Neuronal stem cell (in vitro differentiated cells): ENCODE data around the gene RNF213.

ENCODE experiments used
- DNase-seq: peaks from one replicate; pipeline ENCODE4 v3.0.0-alpha.2; 2013; ENCODE audit warnings: low spot score
- H2AFZ ChIP-seq: one replicate; pipeline ENCODE4 v1.6.1; 2013; ENCODE audit warnings: mild to moderate bottlenecking, low read length, inconsistent platforms
- H2AK5ac ChIP-seq: 2 replicates; pipeline ENCODE4 v1.6.1; 2013; ENCODE audit warnings: low read depth, mild to moderate bottlenecking, inconsistent platforms, low read length, moderate library complexity, mixed read lengths
- H2BK120ac ChIP-seq: 2 replicates; pipeline ENCODE4 v1.6.1; 2013; ENCODE audit warnings: low read depth, mild to moderate bottlenecking, inconsistent platforms, low read length, moderate library complexity, mixed read lengths
- H2BK12ac ChIP-seq: one replicate; pipeline ENCODE4 v1.6.1; 2013; ENCODE audit warnings: low read length, inconsistent platforms
- H2BK15ac ChIP-seq: 2 replicates; pipeline ENCODE4 v1.6.1; 2013; ENCODE audit warnings: mild to moderate bottlenecking, low read length, inconsistent platforms, mixed read lengths
- H2BK5ac ChIP-seq: one replicate; pipeline ENCODE4 v1.6.1; 2013; ENCODE audit warnings: inconsistent platforms, mild to moderate bottlenecking, low read length, moderate library complexity
- H3K14ac ChIP-seq: one replicate; pipeline ENCODE4 v1.6.1; 2013; ENCODE audit warnings: low read length, inconsistent platforms
- H3K18ac ChIP-seq: 2 replicates; pipeline ENCODE4 v1.6.1; 2013; ENCODE audit warnings: low read length, inconsistent platforms
- H3K23ac ChIP-seq: 2 replicates; pipeline ENCODE4 v1.6.1; 2013; ENCODE audit warnings: low read depth, mild to moderate bottlenecking, mixed read lengths, low read length, inconsistent platforms; ENCODE audit not compliant: poor library complexity
- H3K27ac ChIP-seq: replicated peaks from 3 replicates; pipeline ENCODE4 v1.5.1; 2013; ENCODE audit warnings: low read length, inconsistent platforms
- H3K27me3 ChIP-seq, 3 experiments: 2 replicates each; pipeline ENCODE4 v1.6.1; 2013; ENCODE audit warnings: low read length in 3 of 3, mild to moderate bottlenecking in 2 of 3, inconsistent platforms in 1 of 3, low read depth in 1 of 3, mixed read lengths in 1 of 3, moderate library complexity in 1 of 3; ENCODE audit not compliant: control insufficient read depth in 3 of 3, insufficient read depth in 3 of 3
- H3K36me3 ChIP-seq, 2 donors: replicated peaks in 1 of 2; 2 replicates each; pipeline ENCODE4 v1.6.1; 2013; ENCODE audit warnings: low read length in 2 of 2; ENCODE audit not compliant: control insufficient read depth in 2 of 2, insufficient read depth in 2 of 2
- H3K4ac ChIP-seq: 2 replicates; pipeline ENCODE4 v1.6.1; 2013; ENCODE audit warnings: inconsistent platforms, mild to moderate bottlenecking, low read length, moderate library complexity
- H3K4me1 ChIP-seq, 2 donors: 1 replicate in 1 of 2; 2 replicates in 1 of 2; pipeline ENCODE4 v1.6.1; 2013; ENCODE audit warnings: low read length in 2 of 2, low read depth in 1 of 2; ENCODE audit not compliant: control insufficient read depth in 2 of 2, insufficient read depth in 1 of 2
- H3K4me2 ChIP-seq: one replicate; pipeline ENCODE4 v1.6.1; 2013; ENCODE audit warnings: mild to moderate bottlenecking, low read length, inconsistent platforms; ENCODE audit not compliant: insufficient read depth, poor library complexity, severe bottlenecking
- H3K4me3 ChIP-seq, 2 donors: 2 replicates each; pipeline ENCODE4 v1.5.1; 2013; ENCODE audit warnings: low read length in 2 of 2, mild to moderate bottlenecking in 2 of 2, inconsistent platforms in 1 of 2, moderate library complexity in 1 of 2
- H3K79me1 ChIP-seq: one replicate; pipeline ENCODE4 v1.6.1; 2013; ENCODE audit warnings: low read depth, mild to moderate bottlenecking, inconsistent platforms, low read length, moderate library complexity
- H3K9ac ChIP-seq: one replicate; pipeline ENCODE4 v1.6.1; 2013; ENCODE audit warnings: mild to moderate bottlenecking, low read depth, low read length, inconsistent platforms; ENCODE audit not compliant: poor library complexity
- H3K9me3 ChIP-seq, 2 donors: replicated peaks in 1 of 2; 2 replicates each; pipeline versions ENCODE3 to v1.6.1; 2013; ENCODE audit warnings: low read length in 2 of 2, mild to moderate bottlenecking in 2 of 2, inconsistent platforms in 1 of 2, low read depth in 1 of 2, mixed read lengths in 1 of 2, moderate library complexity in 1 of 2; ENCODE audit not compliant: control insufficient read depth in 2 of 2, insufficient read depth in 1 of 2
- H4K8ac ChIP-seq: one replicate; pipeline ENCODE4 v1.6.1; 2013; ENCODE audit warnings: low read depth, mild to moderate bottlenecking, inconsistent platforms, low read length, moderate library complexity
- H4K91ac ChIP-seq: one replicate; pipeline ENCODE4 v1.6.1; 2013; ENCODE audit warnings: low read length, low read depth, mild to moderate bottlenecking, inconsistent platforms; ENCODE audit not compliant: poor library complexity
- WGBS, 2 donors: extraction: QIAGEN DNeasy Blood & Tissue Kit; methylation state at CpG; one replicate each; pipeline ENCODE4 v1.1.7; 2013; ENCODE audit warnings: missing lambda C conversion rate in 2 of 2, mixed read lengths in 1 of 2; ENCODE audit not compliant: insufficient read length in 2 of 2, insufficient replicate concordance in 1 of 2; ENCODE audit errors: extremely low coverage in 2 of 2; 5-methylcytosine and 5-hydroxymethylcytosine counted together

Gene RNF213

GRCh38 chr17:80217703-80218362 lies 42.8 kb upstream of the RNF213 start:
- no peak overlapping the region for H2BK120ac ChIP-seq
- WGBS, 2 donors, result no CpG with 5 or more reads among the region's 13 CpGs
- H3K4me2 ChIP-seq, result no peak overlapping the region
- peaks cover 7% of the 10 kb centered on the region for H3K79me1 ChIP-seq
- H3K4ac ChIP-seq, result no peak overlapping the region
- no peak overlapping the region for H2BK5ac ChIP-seq
- H3K18ac ChIP-seq, result no peak overlapping the region
- H3K9me3 ChIP-seq, result no peaks in the 10 kb centered on the region
- no peak overlapping the region for H4K91ac ChIP-seq
- no peak overlapping the region for H3K9ac ChIP-seq
- H2AFZ ChIP-seq, result no peak overlapping the region
- peaks cover 7 to 14% of the 10 kb centered on the region in 2 donors for H3K4me1 ChIP-seq
- H3K23ac ChIP-seq, result peak overlapping the region; percentile 58
- no peak overlapping the region for H3K27ac ChIP-seq
- DNase-seq, result no peak
- H3K14ac ChIP-seq, result no peak overlapping the region
- peak overlapping the region in 1 of 2 donors; percentile 42 for H3K4me3 ChIP-seq
- H2BK15ac ChIP-seq, result no peak overlapping the region
- H3K36me3 ChIP-seq, result peaks cover 7 to 25% of the 10 kb centered on the region in 2 donors
- no peak overlapping the region for H4K8ac ChIP-seq
- H3K27me3 ChIP-seq, result no peaks in the 10 kb centered on the region
- no peak overlapping the region for H2AK5ac ChIP-seq
- no peak overlapping the region for H2BK12ac ChIP-seq

DNA sequence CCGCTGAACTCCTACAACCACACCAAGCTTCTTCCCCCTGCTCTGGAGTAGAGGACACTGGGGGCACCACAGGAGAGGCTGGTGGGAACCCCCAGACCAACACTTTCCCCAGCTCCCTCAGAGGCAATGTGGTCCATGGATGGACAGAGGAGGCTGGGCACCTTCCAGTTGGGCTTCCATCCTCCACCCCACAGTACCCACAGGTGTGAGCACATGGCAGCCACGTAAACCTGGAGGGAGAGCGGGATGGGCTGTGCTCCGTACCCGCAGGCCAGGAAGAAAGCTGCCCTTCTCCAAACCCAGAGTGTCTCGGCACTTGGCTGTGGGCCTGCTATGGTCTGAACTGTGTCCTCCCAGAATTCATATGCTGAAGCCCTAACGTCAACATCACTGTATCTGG lies 42.3 kb upstream of the RNF213 start:
- Histone ChIP-seq H3K4me2 (no peak overlapping the region), H3K14ac (no peak overlapping the region), H3K4ac (no peak overlapping the region), H3K9ac (no peak overlapping the region), H2BK15ac (no peak overlapping the region), H4K8ac (no peak overlapping the region), H3K79me1 (peaks cover 7% of the 10 kb centered on the region), H3K23ac (peak overlapping the region; percentile 58), H2BK5ac (no peak overlapping the region), H2BK120ac (no peak overlapping the region), H3K4me3 (no peak overlapping the region), H4K91ac (no peak overlapping the region), H2BK12ac (no peak overlapping the region), H3K36me3 (peaks cover 9 to 31% of the 10 kb centered on the region in 2 donors), H2AFZ (no peak overlapping the region), H3K9me3 (no peaks in the 10 kb centered on the region), H3K27ac (no peak overlapping the region), H3K4me1 (peaks cover 7 to 14% of the 10 kb centered on the region in 2 donors), H3K27me3 (no peaks in the 10 kb centered on the region), H2AK5ac (no peak overlapping the region), H3K18ac (no peak overlapping the region)
- no peak for DNase-seq
- WGBS, 2 donors, result no CpG with 5 or more reads among the region's 7 CpGs

DNA sequence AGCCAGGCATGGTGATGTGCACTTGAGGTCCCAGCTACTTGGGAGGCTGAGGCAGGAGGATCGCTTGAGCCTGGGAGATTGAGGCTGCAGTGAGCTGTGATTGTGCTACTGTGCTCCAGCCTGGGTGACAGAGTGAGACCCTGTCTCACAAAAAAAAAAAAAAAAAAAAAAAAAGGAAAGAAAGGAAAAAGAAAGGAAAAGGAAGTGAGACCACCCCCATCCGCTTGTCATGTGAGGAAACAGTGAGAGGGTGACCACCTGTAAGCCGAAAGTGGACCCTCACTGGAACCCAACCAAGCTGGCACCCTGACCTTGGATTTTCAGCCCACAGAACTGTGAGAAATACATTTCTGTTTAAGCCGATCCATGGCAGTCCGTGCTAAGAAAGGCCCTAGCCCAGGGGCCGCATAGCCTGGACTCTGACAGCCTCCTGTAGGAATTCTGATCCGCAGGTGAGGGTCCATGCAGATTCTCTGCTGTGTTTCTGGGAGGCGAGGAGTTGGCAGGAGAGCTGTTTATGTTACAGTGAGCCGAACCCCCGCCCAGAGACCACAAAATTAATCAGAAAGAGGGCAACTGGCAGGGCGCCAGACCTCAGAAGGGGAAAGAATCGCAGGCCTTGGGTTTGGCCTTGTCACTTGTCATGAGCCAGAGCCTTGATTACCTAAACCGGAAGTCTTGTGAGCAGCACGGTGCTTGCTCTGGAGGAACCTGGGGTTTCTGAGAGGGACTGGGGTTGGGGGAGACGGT lies 41.5 kb upstream of the RNF213 start:
- no peak overlapping the region for H2BK12ac ChIP-seq
- H3K27ac ChIP-seq, result no peak overlapping the region
- peak overlapping the region; percentile 87 for H3K23ac ChIP-seq
- H3K36me3 ChIP-seq, result peaks cover 8 to 25% of the 10 kb centered on the region in 2 donors
- no peak for DNase-seq
- peak overlapping the region; percentile 61 to 84 for H3K4me3 ChIP-seq
- no peak overlapping the region for H4K91ac ChIP-seq
- H2AK5ac ChIP-seq, result peak overlapping the region; percentile 93
- no peak overlapping the region for H3K4ac ChIP-seq
- H2AFZ ChIP-seq, result peak overlapping the region; percentile 99
- H2BK5ac ChIP-seq, result no peak overlapping the region
- no CpG with 5 or more reads among the region's 15 CpGs for WGBS, 2 donors
- H3K9me3 ChIP-seq, result no peaks in the 10 kb centered on the region
- peak overlapping the region; percentile 99 for H3K9ac ChIP-seq
- H2BK120ac ChIP-seq, result no peak overlapping the region
- H3K4me1 ChIP-seq, result peaks cover 7 to 14% of the 10 kb centered on the region in 2 donors
- no peak overlapping the region for H4K8ac ChIP-seq
- peak overlapping the region; percentile 99 for H3K4me2 ChIP-seq
- peak overlapping the region; percentile 96 for H3K18ac ChIP-seq
- peaks cover 7% of the 10 kb centered on the region for H3K79me1 ChIP-seq
- peak overlapping the region; percentile 87 for H2BK15ac ChIP-seq
- no peak overlapping the region for H3K14ac ChIP-seq
- no peaks in the 10 kb centered on the region for H3K27me3 ChIP-seq

DNA sequence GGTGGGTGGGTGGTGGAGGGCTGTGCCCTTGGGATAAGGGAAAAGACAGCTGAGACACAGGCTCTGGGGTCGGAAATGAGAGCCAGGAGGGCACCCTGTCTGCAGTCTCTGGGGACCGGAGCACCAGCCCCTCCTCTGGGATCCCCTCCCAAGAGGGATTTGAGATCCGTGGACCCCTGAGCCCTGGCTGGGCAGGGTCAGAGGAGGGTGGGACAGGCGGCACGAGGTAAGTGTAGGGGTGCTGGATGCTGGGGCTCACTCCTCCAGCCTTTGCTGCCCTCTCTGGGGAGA lies 40.9 kb upstream of the RNF213 start:
- WGBS, 2 donors, result no CpG with 5 or more reads among the region's 5 CpGs
- DNase-seq, result no peak

More for the DNA sequence above, 40.9 kb upstream of the RNF213 start:
- no peak overlapping the region for H3K27ac ChIP-seq
- H2BK15ac ChIP-seq, result peak overlapping the region; percentile 87
- no peaks in the 10 kb centered on the region for H3K27me3 ChIP-seq
- H3K9ac ChIP-seq, result peak overlapping the region; percentile 99
- peak overlapping the region; percentile 61 to 84 for H3K4me3 ChIP-seq
- H3K4me2 ChIP-seq, result peak overlapping the region; percentile 99
- no peak overlapping the region for H4K91ac ChIP-seq
- H3K36me3 ChIP-seq, result peaks cover 8 to 23% of the 10 kb centered on the region in 2 donors
- H2AFZ ChIP-seq, result peak overlapping the region; percentile 99
- H2BK120ac ChIP-seq, result peak overlapping the region; percentile 83
- H3K18ac ChIP-seq, result peak overlapping the region; percentile 96
- H3K9me3 ChIP-seq, result no peaks in the 10 kb centered on the region
- H3K4me1 ChIP-seq, result peaks cover 10 to 14% of the 10 kb centered on the region in 2 donors
- no peak overlapping the region for H2BK5ac ChIP-seq
- H3K79me1 ChIP-seq, result peaks cover 5% of the 10 kb centered on the region
- H3K4ac ChIP-seq, result peak overlapping the region; percentile 77
- H2BK12ac ChIP-seq, result peak overlapping the region; percentile 46
- H3K14ac ChIP-seq, result peak overlapping the region; percentile 97
- peak overlapping the region; percentile 93 for H2AK5ac ChIP-seq
- peak overlapping the region; percentile 72 for H4K8ac ChIP-seq
- H3K23ac ChIP-seq, result peak overlapping the region; percentile 87
